Heart left ventricle (tissue), 13 donors: ENCODE measurements around the gene OR2B2.

ENCODE experiments used
- CTCF ChIP-seq, 12 donors: fragments of 200-600 bp; sonication (generic) in 4 of 12; IDR thresholded peaks; one replicate each; pipeline versions ENCODE4 v1.5.0 to v1.8.0; 2018 to 2022; ENCODE audit warnings: antibody characterized with exemption in 12 of 12, mild to moderate bottlenecking in 5 of 12
- POLR2A ChIP-seq, 2 donors: fragments of 450-650 bp; IDR thresholded peaks; one replicate each; pipeline ENCODE4 v1.6.1; 2017; ENCODE audit warnings: antibody characterized with exemption in 2 of 2, mild to moderate bottlenecking in 2 of 2, moderate library complexity in 2 of 2
- donor health status: ischemic (EF 13 %, LVEDD 7.1; RV severe dilation, severe dysfunction).
- donor health status: DM: no; HTN: yes; CAD: no.
- donor health status: DM: no; HTN: no; CAD: no.
- donor health status: ischemic (EF 25% LVEDD 6.9; RV normal size, moderate dysfunction).
- donor health status: ischemic (EF 25% LVEDD 5.7; RV mildly dilated, moderate dysfunction).
- donor health status: ischemic (EF 35%, LVEDD 5.7; RV mildly dilated, moderate dysfunction).
- donor health status: nonischemic (EF 11% LVEDD 7.7; RV severe dilation, severe dysfunction).
- donor health status: DM: yes; HTN: yes; CAD: no.
- donor health status: PGD.
- donor health status: ischemic (EF 29% LVEDD 5.4; RV normal size, mild dysfunction).
- donor health status: nonischemic (EF 23%, LVEDD 6.1; RV moderate dilation, normal function).

DNA sequence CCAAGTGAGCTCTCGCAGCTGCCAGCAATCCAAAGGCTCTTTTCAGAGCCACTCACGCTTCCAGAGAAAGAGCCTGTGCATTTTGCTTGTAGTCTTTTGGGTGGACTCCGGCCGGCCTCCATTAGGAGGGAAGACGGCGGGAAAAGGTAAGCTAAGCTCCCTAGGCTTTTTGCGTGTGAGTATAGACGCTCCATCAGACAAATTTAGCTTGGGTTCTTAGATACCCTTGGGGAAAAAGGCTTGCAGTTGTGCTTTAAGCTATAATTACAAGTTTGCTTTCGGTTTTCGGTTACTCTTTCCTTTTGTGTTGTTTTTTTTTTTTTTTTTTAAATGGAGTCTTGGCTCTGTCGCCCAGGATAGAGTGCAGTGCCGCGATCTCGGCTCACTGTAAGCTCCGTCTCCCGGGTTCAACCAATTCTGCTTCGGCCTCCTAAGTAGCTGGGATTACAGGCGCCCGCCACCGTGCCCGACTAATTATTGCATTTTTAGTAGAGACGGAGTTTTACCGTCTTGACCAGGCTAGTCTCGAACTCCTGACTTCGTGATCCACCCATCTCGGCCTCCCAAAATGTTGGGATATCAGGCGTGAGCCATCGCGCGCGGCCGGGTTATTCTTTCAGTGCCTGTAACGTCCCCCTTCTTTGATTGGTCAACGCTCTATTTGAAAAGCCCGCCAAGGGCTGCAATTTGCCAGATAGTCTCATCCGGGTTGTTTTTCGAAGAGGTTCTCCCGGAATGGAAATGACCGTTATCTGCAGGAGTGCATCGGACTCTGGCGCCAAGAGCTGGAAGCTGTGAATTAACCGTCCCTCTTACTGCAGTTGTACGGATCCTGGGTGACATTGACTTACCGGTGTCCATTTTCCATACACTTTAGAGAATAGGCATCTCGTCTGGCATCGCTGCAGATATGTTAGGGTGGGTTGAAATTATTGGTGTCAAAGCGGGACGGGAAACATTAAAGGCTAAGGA lies 18.1 kb downstream of the OR2B2 start:
- no peak for TF ChIP-seq CTCF (IDR thresholded peaks at IDR 0.05)
- TF ChIP-seq POLR2A (IDR thresholded peaks at IDR 0.05) = no peak
